Activated CD8-positive, alpha-beta T cell treated with anti-CD3 and anti-CD28 coated beads for 36 hours (primary cell): ENCODE data around the gene FSCN2. TPM values are rescaled to one million over a fixed set of nuclear protein-coding genes. Genes with fewer than 3 reads are reported as not detected.

Experiments
- ATAC-seq: fragments of 200-7000 bp; cut with Tn5 transposase; one replicate; pipeline ENCODE4 v1.10.0; 2021; ENCODE audit warnings: mild to moderate bottlenecking, moderate library complexity
- CTCF ChIA-PET: fragments of 350-600 bp; sonication (Branson Sonifier 250); formaldehyde crosslinking; loops from one replicate; lab custom pipeline; 2021; ENCODE audit warnings: antibody characterized with exemption; lab: Charles Lee
- POLR2A ChIA-PET: fragments of 350-600 bp; sonication (Branson Sonifier 250); formaldehyde crosslinking; loops from one replicate; lab custom pipeline; 2021; ENCODE audit warnings: antibody characterized with exemption; lab: Charles Lee
- DNase-seq: peaks from one replicate; pipeline ENCODE4 v3.0.0-alpha.2; 2020
- H3K27ac Mint-ChIP-seq: one replicate; pipeline ENCODE4 v1.8.0; 2021; ENCODE audit warnings: mild to moderate bottlenecking, mixed read lengths
- H3K27me3 Mint-ChIP-seq: one replicate; pipeline ENCODE4 v1.8.0; 2021; ENCODE audit warnings: mixed read lengths
- H3K36me3 Mint-ChIP-seq: one replicate; pipeline ENCODE4 v1.8.0; 2021; ENCODE audit warnings: low read depth, mixed read lengths
- H3K4me1 Mint-ChIP-seq: one replicate; pipeline ENCODE4 v1.8.0; 2021; ENCODE audit warnings: low read depth, mixed read lengths
- H3K4me3 Mint-ChIP-seq: one replicate; pipeline ENCODE4 v1.8.0; 2021; ENCODE audit warnings: mild to moderate bottlenecking, moderate library complexity, mixed read lengths
- H3K9me3 Mint-ChIP-seq: one replicate; pipeline ENCODE4 v1.8.0; 2021; ENCODE audit warnings: mixed read lengths
- CTCF ChIP-seq: fragments of 200-600 bp; IDR thresholded peaks from one replicate; pipeline ENCODE4 v1.8.0; 2022; ENCODE audit warnings: antibody characterized with exemption, mild to moderate bottlenecking
- intact Hi-C: fragments of 100-400 bp; cut with micrococcal nuclease; formaldehyde crosslinking; loops from one replicate; pipeline ENCODE4 v1.10.0; 2022
- total RNA-seq, 2 experiments: library from RNA; stranded (reverse); gene quantifications; one replicate each; pipeline ENCODE4 v1.2.3, GENCODE V29; 2021

Gene FSCN2
- total RNA-seq, 2 experiments from 2014 or later: 0.32 TPM; not detected in 1

GRCh38 chr17:81550285-81550684 is 22.1 kb downstream of the FSCN2 start:
- CTCF ChIA-PET: no interaction called here
- POLR2A ChIA-PET: interaction anchor here (0.5 to 4.1 kb wide), 4 partner anchors 11 to 35 kb away, joined by 3 to 22 read pairs (median 8); no protein-coding TSS in a partner anchor
- TF ChIP-seq CTCF: no peak
- peaks cover 19% of the 10 kb centered on the region for H3K36me3 Mint-ChIP-seq
- no peak for ATAC-seq
- intact Hi-C loops: no loop called here
- no peaks in the 10 kb centered on the region for H3K27me3 Mint-ChIP-seq
- peak overlapping the region; percentile 87 for H3K4me3 Mint-ChIP-seq
- no peak overlapping the region for H3K27ac Mint-ChIP-seq
- no peak for DNase-seq
- H3K9me3 Mint-ChIP-seq: no peaks in the 10 kb centered on the region
- peaks cover 35% of the 10 kb centered on the region for H3K4me1 Mint-ChIP-seq

GRCh38 chr17:81550830-81551457 is 22.8 kb downstream of the FSCN2 start:
- H3K4me1 Mint-ChIP-seq: peaks cover 35% of the 10 kb centered on the region
- DNase-seq (no peak), ATAC-seq (no peak)
- no peaks in the 10 kb centered on the region for H3K9me3 Mint-ChIP-seq
- peaks cover 19% of the 10 kb centered on the region for H3K36me3 Mint-ChIP-seq
- POLR2A ChIA-PET: interaction anchor here (0.9 to 4.1 kb wide), 6 partner anchors 8 to 36 kb away, joined by 3 to 22 read pairs (median 7); no protein-coding TSS in a partner anchor
- CTCF ChIA-PET: interaction anchor here (2.5 kb wide), 1 partner anchor 67 kb away, joined by 8 read pairs; no protein-coding TSS in a partner anchor
- no peaks in the 10 kb centered on the region for H3K27me3 Mint-ChIP-seq
- intact Hi-C loops: no loop called here
- no peak for TF ChIP-seq CTCF
- H3K27ac Mint-ChIP-seq: peak overlapping the region; percentile 73
- H3K4me3 Mint-ChIP-seq: peak overlapping the region; percentile 87

GRCh38 chr17:81551458-81552243 is 23.5 kb downstream of the FSCN2 start:
- DNase-seq (peak; percentile 23), ATAC-seq (no peak)
- peak overlapping the region; percentile 87 for H3K4me3 Mint-ChIP-seq
- H3K27me3 Mint-ChIP-seq: no peaks in the 10 kb centered on the region
- H3K4me1 Mint-ChIP-seq: peaks cover 38% of the 10 kb centered on the region
- intact Hi-C loops: no loop called here
- no peaks in the 10 kb centered on the region for H3K9me3 Mint-ChIP-seq
- peak overlapping the region; percentile 73 for H3K27ac Mint-ChIP-seq
- H3K36me3 Mint-ChIP-seq: peaks cover 14% of the 10 kb centered on the region
- POLR2A ChIA-PET: interaction anchor here (0.6 to 4.1 kb wide), 23 partner anchors 9 to 341 kb away, joined by 3 to 22 read pairs (median 4); partner anchors contain the start of genes ARL16 and HGS
- CTCF ChIA-PET: interaction anchor here (1.0 to 2.5 kb wide), 5 partner anchors 15 to 110 kb away, joined by 3 to 8 read pairs (median 4); no protein-coding TSS in a partner anchor
- TF ChIP-seq CTCF: no peak

GRCh38 chr17:81552244-81553017 is 24.3 kb downstream of the FSCN2 start, which contains the start of gene FAAP100:
TSS of gene FAAP100 (minus strand) at chr17:81552353. CDS start at chr17:81552330, 23 bp downstream.
- no peaks in the 10 kb centered on the region for H3K27me3 Mint-ChIP-seq
- ChIA-PET CTCF (interaction anchor here (0.7 to 2.5 kb wide), 8 partner anchors 14 to 256 kb away, joined by 3 to 8 read pairs (median 3); no protein-coding TSS in a partner anchor), POLR2A (interaction anchor here (0.6 to 4.1 kb wide), 30 partner anchors 9 to 314 kb away, joined by 3 to 22 read pairs (median 4); partner anchors contain the start of genes ARL16, HGS, NDUFAF8 and TEPSIN)
- peaks cover 14% of the 10 kb centered on the region for H3K36me3 Mint-ChIP-seq
- H3K27ac Mint-ChIP-seq: peak within 1 kb of the TSS; percentile 92
- peak; percentile 84 for DNase-seq
- intact Hi-C loops: no loop called here
- peak within 1 kb of the TSS; percentile 92 for H3K4me3 Mint-ChIP-seq
- peaks cover 38% of the 10 kb centered on the region for H3K4me1 Mint-ChIP-seq
- no peaks in the 10 kb centered on the region for H3K9me3 Mint-ChIP-seq
- ATAC-seq: peak; percentile 64
- TF ChIP-seq CTCF: no peak
